Prostate gland (tissue), 2 donors: ENCODE results near the gene HMG20B.

Experiments
- POLR2A ChIP-seq: fragments of 450-650 bp; IDR thresholded peaks from one replicate; pipeline ENCODE4 v1.6.1; 2016; ENCODE audit warnings: antibody characterized with exemption, mild to moderate bottlenecking
- POLR2AphosphoS5 ChIP-seq: sonication (generic); formaldehyde crosslinking; IDR thresholded peaks from one replicate; pipeline ENCODE4 v1.6.1; 2017; ENCODE audit warnings: antibody characterized with exemption
- TF ChIP-seq, protein P1 (sequence below), 4 experiments: fragments of 200-600 bp in 2 of 4; fragments of 450-650 bp in 2 of 4; sonication (generic) in 2 of 4; IDR thresholded peaks; 1 replicate in 3 of 4; 2 replicates in 1 of 4; pipeline ENCODE4 v1.5.1; 2016 to 2019; ENCODE audit warnings: antibody characterized with exemption in 4 of 4, mild to moderate bottlenecking in 2 of 4, moderate library complexity in 2 of 4

DNA sequence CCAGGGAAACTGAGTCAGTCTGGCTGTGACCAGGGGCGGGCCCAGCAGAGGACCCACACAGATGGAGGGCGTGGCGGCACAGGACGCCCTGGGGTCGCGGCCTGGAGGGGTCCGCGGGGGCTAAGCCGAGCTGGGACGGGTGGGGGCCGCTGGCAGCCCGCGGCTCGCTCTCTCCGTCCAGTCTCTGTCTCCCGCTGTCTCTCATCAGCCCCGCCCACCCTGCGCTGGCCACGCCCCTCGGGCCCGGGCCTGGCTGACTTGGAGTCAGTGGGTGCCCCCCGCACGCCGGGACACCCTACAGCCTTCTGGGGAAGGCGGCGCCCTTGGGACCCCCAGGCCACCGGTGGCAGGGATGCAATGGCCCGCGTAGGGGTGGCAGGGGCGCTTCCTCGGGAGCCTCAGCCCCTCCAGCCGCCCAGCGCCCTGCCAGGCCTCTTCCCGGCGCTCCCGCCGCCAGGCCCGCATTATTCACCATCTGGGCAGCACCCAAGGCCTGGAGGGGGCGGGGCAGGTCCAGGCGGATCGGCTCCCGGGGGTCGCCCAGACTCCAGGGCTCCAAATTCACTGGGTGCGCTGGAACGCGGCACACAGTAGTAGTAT, 34.0 kb downstream of the HMG20B start, which contains the start of gene TBXA2R:
- TF ChIP-seq, protein P1, sequence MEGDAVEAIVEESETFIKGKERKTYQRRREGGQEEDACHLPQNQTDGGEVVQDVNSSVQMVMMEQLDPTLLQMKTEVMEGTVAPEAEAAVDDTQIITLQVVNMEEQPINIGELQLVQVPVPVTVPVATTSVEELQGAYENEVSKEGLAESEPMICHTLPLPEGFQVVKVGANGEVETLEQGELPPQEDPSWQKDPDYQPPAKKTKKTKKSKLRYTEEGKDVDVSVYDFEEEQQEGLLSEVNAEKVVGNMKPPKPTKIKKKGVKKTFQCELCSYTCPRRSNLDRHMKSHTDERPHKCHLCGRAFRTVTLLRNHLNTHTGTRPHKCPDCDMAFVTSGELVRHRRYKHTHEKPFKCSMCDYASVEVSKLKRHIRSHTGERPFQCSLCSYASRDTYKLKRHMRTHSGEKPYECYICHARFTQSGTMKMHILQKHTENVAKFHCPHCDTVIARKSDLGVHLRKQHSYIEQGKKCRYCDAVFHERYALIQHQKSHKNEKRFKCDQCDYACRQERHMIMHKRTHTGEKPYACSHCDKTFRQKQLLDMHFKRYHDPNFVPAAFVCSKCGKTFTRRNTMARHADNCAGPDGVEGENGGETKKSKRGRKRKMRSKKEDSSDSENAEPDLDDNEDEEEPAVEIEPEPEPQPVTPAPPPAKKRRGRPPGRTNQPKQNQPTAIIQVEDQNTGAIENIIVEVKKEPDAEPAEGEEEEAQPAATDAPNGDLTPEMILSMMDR (IDR thresholded peaks at IDR 0.05) = no peak
- peak; percentile 3 for TF ChIP-seq POLR2AphosphoS5
- peak; percentile 19 for TF ChIP-seq POLR2A
